ENCODE measurements around the gene SEH1L. TPM values are rescaled to one million over a fixed set of nuclear protein-coding genes. Genes with fewer than 3 reads are reported as not detected.

SEH1L gene
- total and polyA plus RNA-seq, 10 of the 15 experiments (the other 5 are each of a cell fraction or from before 2014, with no cell fraction given): 27.5 to 109 (median 52.8) TPM

GRCh38 chr18:12990123-12990475 lies 42.3 kb downstream of the SEH1L start (continued):
- TF ChIP-seq ZZZ3 (IDR thresholded peaks at IDR 0.05; ENCODE audit: control insufficient read depth, insufficient read length, low read depth): no peak
- TF ChIP-seq STAT1 (conservative IDR thresholded peaks at IDR 0.05): no peak
- peak; percentile 39 for TF ChIP-seq IKZF1 (conservative IDR thresholded peaks at IDR 0.05)
- peak; percentile 78; the same call in 1 of the 2 replicates for TF ChIP-seq PAX5 (IDR thresholded peaks at IDR 0.05; ENCODE audit: borderline replicate concordance, low read depth, low read length)
- TF ChIP-seq MYB (IDR thresholded peaks at IDR 0.05; ENCODE audit: borderline replicate concordance, low read depth, low read length): no peak
- TF ChIP-seq IKZF2 (IDR thresholded peaks at IDR 0.05): peak; percentile 66 to 79
- TF ChIP-seq GATAD2B (conservative IDR thresholded peaks at IDR 0.05; ENCODE audit: low read depth): no peak

GRCh38 chr18:12990641-12990966 lies 42.8 kb downstream of the SEH1L start:
- ChIA-PET RAD21 (ENCODE audit: unreplicated experiment) (interaction anchor here (0.8 to 1.1 kb wide), 4 partner anchors 10 to 169 kb away, joined by 3 to 4 read pairs (median 4); no protein-coding TSS in a partner anchor), CTCF (interaction anchor here (1.1 to 1.7 kb wide), 3 partner anchors 9 to 105 kb away, joined by 3 to 7 read pairs (median 4); no protein-coding TSS in a partner anchor), POLR2A (interaction anchor here (0.6 to 1.9 kb wide), 12 partner anchors 9 to 680 kb away, joined by 3 to 17 read pairs (median 4); partner anchors contain the start of genes AFG3L2, PTPN2 and SEH1L), SMC1A (ENCODE audit: uncharacterized antibody, unreplicated experiment) (interaction anchor here (1.7 kb wide), 1 partner anchor 9 kb away, joined by 8 read pairs; no protein-coding TSS in a partner anchor)
- WGBS (ENCODE audit: insufficient coverage, insufficient replicate concordance, low lambda C conversion rate, missing lambda C conversion rate): 2% methylated on average over 11 of the region's 11 CpGs
- Histone ChIP-seq H3K4me3 (peak overlapping the region; percentile 75), H3K9me3 (replicated peaks; ENCODE audit: control insufficient read depth, insufficient read depth, low read length) (no peaks in the 10 kb centered on the region; the same call in 2 of the 3 replicates), H3K4me2 (ENCODE audit: control insufficient read depth, insufficient read depth) (peak overlapping the region; percentile 97), H3K9ac (ENCODE audit: control insufficient read depth, insufficient read depth, low read length) (peak overlapping the region; percentile 95), H4K20me1 (ENCODE audit: control insufficient read depth, insufficient read depth) (no peaks in the 10 kb centered on the region), H2AFZ (ENCODE audit: control insufficient read depth, low read depth, low read length) (peak overlapping the region; percentile 80), H3K27ac (ENCODE audit: control insufficient read depth, insufficient read depth) (peak overlapping the region; percentile 94), H3K27me3 (replicated peaks in 1 of 2; ENCODE audit: control insufficient read depth in 2 of 2, insufficient read depth in 2 of 2, low read length in 1 of 2) (no peaks in the 10 kb centered on the region), H3K79me2 (ENCODE audit: control insufficient read depth, insufficient read depth, low read length) (peaks cover 45% of the 10 kb centered on the region), H3K4me1 (ENCODE audit: control insufficient read depth, insufficient read depth, low read length) (peaks cover 4% of the 10 kb centered on the region; the same call in 1 of the 2 replicates), H3K36me3 (ENCODE audit: control insufficient read depth in 2 of 2, insufficient read depth in 2 of 2, low read length in 1 of 2) (peaks cover 0 to 10% of the 10 kb centered on the region in 2 experiments; a peak in 1 of 4 replicates)
- in situ Hi-C loops (cut with MboI) (no loop called here), intact Hi-C loops (cut with micrococcal nuclease; ENCODE audit: unreplicated experiment) (loop anchor here (2.0 to 10.0 kb wide), 5 partner anchors 40 to 744 kb away; partner anchors contain the start of gene PTPN2)
- TSS peak; percentile 99 for BruUV-seq (replicated peaks)
- no peak for DNase-seq (ENCODE audit: low read depth, low spot score)
- no peak; the same call in 2 of the 3 replicates for ATAC-seq
- no peak for FAIRE-seq
- peak; percentile 33; the same call in 1 of the 2 replicates for TF ChIP-seq STAT1 (conservative IDR thresholded peaks at IDR 0.05)
- no peak for TF ChIP-seq KDM1A (IDR thresholded peaks at IDR 0.05; ENCODE audit: borderline replicate concordance)
- no peak for TF ChIP-seq BCL3 (IDR thresholded peaks at IDR 0.05; ENCODE audit: borderline replicate concordance, insufficient read depth, low read depth, low read length, poor library complexity, severe bottlenecking)
- TF ChIP-seq E4F1 (IDR thresholded peaks at IDR 0.05; ENCODE audit: borderline replicate concordance, partially characterized antibody): no peak
- no peak for TF ChIP-seq MXI1 (IDR thresholded peaks at IDR 0.05; ENCODE audit: low read depth, low read length)
- TF ChIP-seq BACH1 (IDR thresholded peaks at IDR 0.05; ENCODE audit: borderline replicate concordance): no peak
- no peak for TF ChIP-seq ZNF687 (IDR thresholded peaks at IDR 0.05)
- TF ChIP-seq SMAD5 (IDR thresholded peaks at IDR 0.05; ENCODE audit: low read depth): 0 out of 2 replicates have a peak, but pooled peaks have one; percentile 10
- TF ChIP-seq CBX5 (IDR thresholded peaks at IDR 0.05; ENCODE audit: low read depth): no peak
